HEK293 (cell line): ENCODE data around the gene LY6G5B.

ENCODE experiments used
- GLIS1 ChIP-seq: fragments of 450-650 bp; formaldehyde crosslinking; IDR thresholded peaks from 2 replicates; pipeline ENCODE4 v1.5.1; 2016; ENCODE audit warnings: missing biosample characterization, missing genetic modification characterization
- KLF1 ChIP-seq: fragments of 450-650 bp; formaldehyde crosslinking; IDR thresholded peaks from 2 replicates; pipeline ENCODE4 v1.5.1; 2016; ENCODE audit warnings: missing biosample characterization, missing genetic modification characterization
- OSR2 ChIP-seq: fragments of 450-650 bp; formaldehyde crosslinking; IDR thresholded peaks from 2 replicates; pipeline ENCODE4 v1.5.1; 2016; ENCODE audit warnings: missing biosample characterization, missing genetic modification characterization
- REPIN1 ChIP-seq: fragments of 450-650 bp; formaldehyde crosslinking; IDR thresholded peaks from 2 replicates; pipeline ENCODE4 v1.5.1; 2017; ENCODE audit warnings: missing biosample characterization, missing genetic modification characterization, low read depth
- YY1 ChIP-seq: fragments of 450-650 bp; formaldehyde crosslinking; IDR thresholded peaks from 2 replicates; pipeline ENCODE4 v1.5.1; 2018; ENCODE audit warnings: missing biosample characterization, missing genetic modification characterization
- ZBTB20 ChIP-seq: fragments of 450-650 bp; formaldehyde crosslinking; IDR thresholded peaks from 2 replicates; pipeline ENCODE4 v1.5.1; 2016; ENCODE audit warnings: missing biosample characterization, missing genetic modification characterization
- ZBTB8A ChIP-seq: fragments of 450-650 bp; formaldehyde crosslinking; IDR thresholded peaks from 2 replicates; pipeline ENCODE4 v1.5.1; 2016; ENCODE audit warnings: missing biosample characterization, missing genetic modification characterization
- ZNF10 ChIP-seq: fragments of 450-650 bp; formaldehyde crosslinking; IDR thresholded peaks from 2 replicates; pipeline ENCODE4 v1.5.1; 2017; ENCODE audit warnings: missing biosample characterization, missing genetic modification characterization
- ZNF239 ChIP-seq: fragments of 450-650 bp; formaldehyde crosslinking; IDR thresholded peaks from 2 replicates; pipeline ENCODE4 v1.5.1; 2016; ENCODE audit warnings: missing biosample characterization, missing genetic modification characterization
- ZNF324 ChIP-seq: fragments of 450-650 bp; formaldehyde crosslinking; IDR thresholded peaks from 2 replicates; pipeline ENCODE4 v1.5.1; 2016; ENCODE audit warnings: missing biosample characterization, missing genetic modification characterization
- ZNF366 ChIP-seq: fragments of 450-650 bp; formaldehyde crosslinking; conservative IDR thresholded peaks from 2 replicates; pipeline ENCODE4 v1.5.1; 2016; ENCODE audit warnings: missing biosample characterization, missing genetic modification characterization
- ZNF548 ChIP-seq: fragments of 450-650 bp; formaldehyde crosslinking; IDR thresholded peaks from 2 replicates; pipeline ENCODE4 v1.5.1; 2016; ENCODE audit warnings: missing biosample characterization, missing genetic modification characterization
- ZNF560 ChIP-seq: fragments of 450-650 bp; formaldehyde crosslinking; IDR thresholded peaks from 2 replicates; pipeline ENCODE4 v1.5.1; 2017; ENCODE audit warnings: missing biosample characterization, missing genetic modification characterization, borderline replicate concordance
- ZNF561 ChIP-seq: fragments of 450-650 bp; IDR thresholded peaks from 2 replicates; pipeline ENCODE4 v1.5.1; 2018; ENCODE audit warnings: missing biosample characterization, missing genetic modification characterization, borderline replicate concordance
- ZNF585B ChIP-seq: fragments of 450-650 bp; formaldehyde crosslinking; IDR thresholded peaks from 2 replicates; pipeline ENCODE4 v1.5.1; 2016; ENCODE audit warnings: missing biosample characterization, missing genetic modification characterization
- TF ChIP-seq, protein P1 (sequence below): fragments of 450-650 bp; formaldehyde crosslinking; IDR thresholded peaks from 2 replicates; pipeline ENCODE4 v1.5.1; 2016; ENCODE audit warnings: missing biosample characterization, missing genetic modification characterization
- TF ChIP-seq, protein P2 (sequence below): fragments of 450-650 bp; formaldehyde crosslinking; IDR thresholded peaks from 2 replicates; pipeline ENCODE4 v1.5.1; 2016; ENCODE audit warnings: missing biosample characterization, missing genetic modification characterization
- TF ChIP-seq, protein P3 (sequence below): fragments of 450-650 bp; formaldehyde crosslinking; IDR thresholded peaks from 2 replicates; pipeline ENCODE4 v1.5.1; 2016; ENCODE audit warnings: missing biosample characterization, missing genetic modification characterization
- TF ChIP-seq, protein P4 (sequence below): fragments of 450-650 bp; formaldehyde crosslinking; IDR thresholded peaks from 2 replicates; pipeline ENCODE4 v1.5.1; 2016; ENCODE audit warnings: missing biosample characterization, missing genetic modification characterization
- TF ChIP-seq, protein P5 (sequence below): sonication (generic); formaldehyde crosslinking; IDR thresholded peaks from 2 replicates; pipeline ENCODE4 v1.8.1; 2022; ENCODE audit warnings: mild to moderate bottlenecking, moderate library complexity, missing genetic modification reagents
- TF ChIP-seq, protein P6 (sequence below): fragments of 450-650 bp; formaldehyde crosslinking; IDR thresholded peaks from 2 replicates; pipeline ENCODE4 v1.5.1; 2017; ENCODE audit warnings: missing biosample characterization, mild to moderate bottlenecking, missing genetic modification characterization, moderate library complexity
- TF ChIP-seq, protein P7 (sequence below): fragments of 450-650 bp; formaldehyde crosslinking; IDR thresholded peaks from 2 replicates; pipeline ENCODE4 v1.5.1; 2016; ENCODE audit warnings: missing biosample characterization, missing genetic modification characterization
- TF ChIP-seq, protein P8 (sequence below): fragments of 450-650 bp; formaldehyde crosslinking; IDR thresholded peaks from 2 replicates; pipeline ENCODE4 v1.5.1; 2016; ENCODE audit warnings: missing biosample characterization, missing genetic modification characterization
- TF ChIP-seq, protein P9 (sequence below): fragments of 450-650 bp; formaldehyde crosslinking; IDR thresholded peaks from 2 replicates; pipeline ENCODE4 v1.5.1; 2016; ENCODE audit warnings: missing biosample characterization, missing genetic modification characterization

Gene LY6G5B

DNA sequence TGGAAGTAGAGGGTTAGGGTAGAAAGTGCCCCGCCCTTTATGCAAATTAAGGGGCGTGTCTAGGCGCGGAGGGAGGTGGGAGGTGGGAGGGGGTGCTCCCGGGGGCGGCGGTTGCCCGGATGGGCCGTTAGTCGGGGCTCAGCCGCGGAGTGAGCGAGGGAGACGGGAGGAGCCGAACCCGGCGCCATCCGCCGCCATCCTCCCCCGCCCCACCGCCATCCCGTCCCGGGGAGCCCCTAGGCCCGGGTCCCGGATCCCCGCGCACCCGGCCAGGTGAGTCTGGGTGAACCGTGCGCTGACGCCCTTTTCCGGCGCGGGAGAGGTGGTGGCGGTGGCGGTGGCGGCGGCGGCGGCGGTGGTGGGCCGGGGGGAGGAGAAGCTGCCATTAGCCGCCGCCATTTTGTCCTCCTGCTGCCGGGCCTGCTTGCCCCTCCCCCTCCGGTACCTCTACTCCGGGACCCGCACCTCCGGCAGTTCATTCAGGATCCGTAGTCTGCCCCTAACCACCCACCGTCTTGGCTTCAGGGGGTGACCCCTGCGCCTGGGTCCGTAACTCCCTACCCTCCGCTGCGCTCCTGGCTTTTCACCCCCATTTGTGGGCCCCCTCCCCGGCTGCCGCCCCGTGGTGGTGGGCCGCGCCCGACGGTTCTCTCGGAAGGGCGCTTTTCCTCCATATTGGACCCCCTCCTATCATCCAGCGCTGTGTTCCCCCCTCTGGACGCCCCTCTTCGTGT, 49.0 kb upstream of the LY6G5B start, which contains the start of gene PRRC2A (continued):
- TF ChIP-seq, protein P1, sequence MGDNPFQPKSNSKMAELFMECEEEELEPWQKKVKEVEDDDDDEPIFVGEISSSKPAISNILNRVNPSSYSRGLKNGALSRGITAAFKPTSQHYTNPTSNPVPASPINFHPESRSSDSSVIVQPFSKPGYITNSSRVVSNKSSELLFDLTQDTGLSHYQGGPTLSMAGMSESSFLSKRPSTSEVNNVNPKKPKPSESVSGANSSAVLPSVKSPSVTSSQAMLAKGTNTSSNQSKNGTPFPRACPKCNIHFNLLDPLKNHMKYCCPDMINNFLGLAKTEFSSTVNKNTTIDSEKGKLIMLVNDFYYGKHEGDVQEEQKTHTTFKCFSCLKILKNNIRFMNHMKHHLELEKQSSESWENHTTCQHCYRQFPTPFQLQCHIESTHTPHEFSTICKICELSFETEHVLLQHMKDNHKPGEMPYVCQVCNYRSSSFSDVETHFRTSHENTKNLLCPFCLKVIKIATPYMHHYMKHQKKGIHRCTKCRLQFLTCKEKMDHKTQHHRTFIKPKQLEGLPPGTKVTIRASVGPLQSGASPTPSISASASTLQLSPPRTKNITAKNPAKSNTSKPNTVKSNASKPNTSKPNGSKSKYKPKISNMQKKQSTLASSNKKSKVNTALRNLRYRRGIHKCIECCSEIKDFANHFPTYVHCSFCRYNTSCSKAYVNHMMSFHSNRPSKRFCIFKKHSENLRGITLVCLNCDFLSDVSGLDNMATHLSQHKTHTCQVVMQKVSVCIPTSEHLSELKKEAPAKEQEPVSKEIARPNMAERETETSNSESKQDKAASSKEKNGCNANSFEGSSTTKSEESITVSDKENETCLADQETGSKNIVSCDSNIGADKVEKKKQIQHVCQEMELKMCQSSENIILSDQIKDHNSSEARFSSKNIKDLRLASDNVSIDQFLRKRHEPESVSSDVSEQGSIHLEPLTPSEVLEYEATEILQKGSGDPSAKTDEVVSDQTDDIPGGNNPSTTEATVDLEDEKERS (tag by site-specific recombination): peak; percentile 89
- TF ChIP-seq, protein P2, sequence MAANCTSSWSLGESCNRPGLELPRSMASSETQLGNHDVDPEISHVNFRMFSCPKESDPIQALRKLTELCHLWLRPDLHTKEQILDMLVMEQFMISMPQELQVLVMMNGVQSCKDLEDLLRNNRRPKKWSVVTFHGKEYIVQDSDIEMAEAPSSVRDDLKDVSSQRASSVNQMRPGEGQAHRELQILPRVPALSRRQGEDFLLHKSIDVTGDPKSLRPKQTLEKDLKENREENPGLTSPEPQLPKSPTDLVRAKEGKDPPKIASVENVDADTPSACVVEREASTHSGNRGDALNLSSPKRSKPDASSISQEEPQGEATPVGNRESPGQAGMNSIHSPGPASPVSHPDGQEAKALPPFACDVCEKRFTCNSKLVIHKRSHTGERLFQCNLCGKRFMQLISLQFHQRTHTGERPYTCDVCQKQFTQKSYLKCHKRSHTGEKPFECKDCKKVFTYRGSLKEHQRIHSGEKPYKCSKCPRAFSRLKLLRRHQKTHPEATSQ (tag by site-specific recombination): peak; percentile 83; the same call in 1 of the 2 replicates
- peak; percentile 79; the same call in 1 of the 2 replicates for TF ChIP-seq REPIN1 (tag by site-specific recombination)
- TF ChIP-seq ZNF239 (tag by site-specific recombination): 0 out of 2 replicates have a peak, but pooled peaks have one; percentile 37
- no peak for TF ChIP-seq ZNF366 (tag by site-specific recombination)
- TF ChIP-seq ZNF548 (tag by site-specific recombination): 0 out of 2 replicates have a peak, but pooled peaks have one; percentile 34
- TF ChIP-seq ZNF560 (tag by site-specific recombination): no peak
- TF ChIP-seq ZNF324 (tag by site-specific recombination): peak; percentile 84; the same call in 1 of the 2 replicates
- peak; percentile 55; the same call in 1 of the 2 replicates for TF ChIP-seq OSR2 (tag by site-specific recombination)
- TF ChIP-seq, protein P3, sequence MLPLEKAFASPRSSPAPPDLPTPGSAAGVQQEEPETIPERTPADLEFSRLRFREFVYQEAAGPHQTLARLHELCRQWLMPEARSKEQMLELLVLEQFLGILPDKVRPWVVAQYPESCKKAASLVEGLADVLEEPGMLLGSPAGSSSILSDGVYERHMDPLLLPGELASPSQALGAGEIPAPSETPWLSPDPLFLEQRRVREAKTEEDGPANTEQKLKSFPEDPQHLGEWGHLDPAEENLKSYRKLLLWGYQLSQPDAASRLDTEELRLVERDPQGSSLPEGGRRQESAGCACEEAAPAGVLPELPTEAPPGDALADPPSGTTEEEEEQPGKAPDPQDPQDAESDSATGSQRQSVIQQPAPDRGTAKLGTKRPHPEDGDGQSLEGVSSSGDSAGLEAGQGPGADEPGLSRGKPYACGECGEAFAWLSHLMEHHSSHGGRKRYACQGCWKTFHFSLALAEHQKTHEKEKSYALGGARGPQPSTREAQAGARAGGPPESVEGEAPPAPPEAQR (tag by site-specific recombination): no peak
- TF ChIP-seq ZNF585B (tag by site-specific recombination): peak; percentile 74
- TF ChIP-seq KLF1: 0 out of 2 replicates have a peak, but pooled peaks have one; percentile 11
- TF ChIP-seq, protein P4, sequence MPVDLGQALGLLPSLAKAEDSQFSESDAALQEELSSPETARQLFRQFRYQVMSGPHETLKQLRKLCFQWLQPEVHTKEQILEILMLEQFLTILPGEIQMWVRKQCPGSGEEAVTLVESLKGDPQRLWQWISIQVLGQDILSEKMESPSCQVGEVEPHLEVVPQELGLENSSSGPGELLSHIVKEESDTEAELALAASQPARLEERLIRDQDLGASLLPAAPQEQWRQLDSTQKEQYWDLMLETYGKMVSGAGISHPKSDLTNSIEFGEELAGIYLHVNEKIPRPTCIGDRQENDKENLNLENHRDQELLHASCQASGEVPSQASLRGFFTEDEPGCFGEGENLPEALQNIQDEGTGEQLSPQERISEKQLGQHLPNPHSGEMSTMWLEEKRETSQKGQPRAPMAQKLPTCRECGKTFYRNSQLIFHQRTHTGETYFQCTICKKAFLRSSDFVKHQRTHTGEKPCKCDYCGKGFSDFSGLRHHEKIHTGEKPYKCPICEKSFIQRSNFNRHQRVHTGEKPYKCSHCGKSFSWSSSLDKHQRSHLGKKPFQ: 0 out of 2 replicates have a peak, but pooled peaks have one; percentile 10
- TF ChIP-seq ZBTB8A (tag by site-specific recombination): peak; percentile 94
- TF ChIP-seq, protein P5, sequence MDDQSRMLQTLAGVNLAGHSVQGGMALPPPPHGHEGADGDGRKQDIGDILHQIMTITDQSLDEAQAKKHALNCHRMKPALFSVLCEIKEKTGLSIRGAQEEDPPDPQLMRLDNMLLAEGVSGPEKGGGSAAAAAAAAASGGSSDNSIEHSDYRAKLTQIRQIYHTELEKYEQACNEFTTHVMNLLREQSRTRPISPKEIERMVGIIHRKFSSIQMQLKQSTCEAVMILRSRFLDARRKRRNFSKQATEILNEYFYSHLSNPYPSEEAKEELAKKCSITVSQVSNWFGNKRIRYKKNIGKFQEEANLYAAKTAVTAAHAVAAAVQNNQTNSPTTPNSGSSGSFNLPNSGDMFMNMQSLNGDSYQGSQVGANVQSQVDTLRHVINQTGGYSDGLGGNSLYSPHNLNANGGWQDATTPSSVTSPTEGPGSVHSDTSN (CRISPR knock-in tag): peak; percentile 72
- TF ChIP-seq, protein P6, sequence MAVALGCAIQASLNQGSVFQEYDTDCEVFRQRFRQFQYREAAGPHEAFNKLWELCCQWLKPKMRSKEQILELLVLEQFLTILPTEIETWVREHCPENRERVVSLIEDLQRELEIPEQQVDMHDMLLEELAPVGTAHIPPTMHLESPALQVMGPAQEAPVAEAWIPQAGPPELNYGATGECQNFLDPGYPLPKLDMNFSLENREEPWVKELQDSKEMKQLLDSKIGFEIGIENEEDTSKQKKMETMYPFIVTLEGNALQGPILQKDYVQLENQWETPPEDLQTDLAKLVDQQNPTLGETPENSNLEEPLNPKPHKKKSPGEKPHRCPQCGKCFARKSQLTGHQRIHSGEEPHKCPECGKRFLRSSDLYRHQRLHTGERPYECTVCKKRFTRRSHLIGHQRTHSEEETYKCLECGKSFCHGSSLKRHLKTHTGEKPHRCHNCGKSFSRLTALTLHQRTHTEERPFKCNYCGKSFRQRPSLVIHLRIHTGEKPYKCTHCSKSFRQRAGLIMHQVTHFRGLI (tag by site-specific recombination): peak; percentile 37
- no peak for TF ChIP-seq GLIS1 (tag by site-specific recombination)
- TF ChIP-seq, protein P7, sequence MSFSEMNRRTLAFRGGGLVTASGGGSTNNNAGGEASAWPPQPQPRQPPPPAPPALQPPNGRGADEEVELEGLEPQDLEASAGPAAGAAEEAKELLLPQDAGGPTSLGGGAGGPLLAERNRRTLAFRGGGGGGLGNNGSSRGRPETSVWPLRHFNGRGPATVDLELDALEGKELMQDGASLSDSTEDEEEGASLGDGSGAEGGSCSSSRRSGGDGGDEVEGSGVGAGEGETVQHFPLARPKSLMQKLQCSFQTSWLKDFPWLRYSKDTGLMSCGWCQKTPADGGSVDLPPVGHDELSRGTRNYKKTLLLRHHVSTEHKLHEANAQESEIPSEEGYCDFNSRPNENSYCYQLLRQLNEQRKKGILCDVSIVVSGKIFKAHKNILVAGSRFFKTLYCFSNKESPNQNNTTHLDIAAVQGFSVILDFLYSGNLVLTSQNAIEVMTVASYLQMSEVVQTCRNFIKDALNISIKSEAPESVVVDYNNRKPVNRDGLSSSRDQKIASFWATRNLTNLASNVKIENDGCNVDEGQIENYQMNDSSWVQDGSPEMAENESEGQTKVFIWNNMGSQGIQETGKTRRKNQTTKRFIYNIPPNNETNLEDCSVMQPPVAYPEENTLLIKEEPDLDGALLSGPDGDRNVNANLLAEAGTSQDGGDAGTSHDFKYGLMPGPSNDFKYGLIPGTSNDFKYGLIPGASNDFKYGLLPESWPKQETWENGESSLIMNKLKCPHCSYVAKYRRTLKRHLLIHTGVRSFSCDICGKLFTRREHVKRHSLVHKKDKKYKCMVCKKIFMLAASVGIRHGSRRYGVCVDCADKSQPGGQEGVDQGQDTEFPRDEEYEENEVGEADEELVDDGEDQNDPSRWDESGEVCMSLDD (tag by site-specific recombination): peak; percentile 97
- TF ChIP-seq ZNF10: peak; percentile 91
- peak; percentile 75 for TF ChIP-seq ZNF561
- TF ChIP-seq, protein P8, sequence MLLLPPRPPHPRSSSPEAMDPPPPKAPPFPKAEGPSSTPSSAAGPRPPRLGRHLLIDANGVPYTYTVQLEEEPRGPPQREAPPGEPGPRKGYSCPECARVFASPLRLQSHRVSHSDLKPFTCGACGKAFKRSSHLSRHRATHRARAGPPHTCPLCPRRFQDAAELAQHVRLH (tag by site-specific recombination): no peak; the same call in 1 of the 2 replicates
- TF ChIP-seq ZBTB20 (tag by site-specific recombination): peak; percentile 72; the same call in 1 of the 2 replicates
- TF ChIP-seq, protein P9, sequence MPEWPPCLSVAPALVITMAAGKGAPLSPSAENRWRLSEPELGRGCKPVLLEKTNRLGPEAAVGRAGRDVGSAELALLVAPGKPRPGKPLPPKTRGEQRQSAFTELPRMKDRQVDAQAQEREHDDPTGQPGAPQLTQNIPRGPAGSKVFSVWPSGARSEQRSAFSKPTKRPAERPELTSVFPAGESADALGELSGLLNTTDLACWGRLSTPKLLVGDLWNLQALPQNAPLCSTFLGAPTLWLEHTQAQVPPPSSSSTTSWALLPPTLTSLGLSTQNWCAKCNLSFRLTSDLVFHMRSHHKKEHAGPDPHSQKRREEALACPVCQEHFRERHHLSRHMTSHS (tag by site-specific recombination): peak; percentile 51; the same call in 1 of the 2 replicates
- TF ChIP-seq YY1 (tag by site-specific recombination): peak; percentile 99
